Common myeloid progenitor, CD34-positive (primary cell): ENCODE results near the gene EPHB3.

Experiments used
- CTCF ChIA-PET: fragments of 350-600 bp; sonication (Branson Sonifier 250); formaldehyde crosslinking; loops from one replicate; lab custom pipeline; 2021; ENCODE audit warnings: antibody characterized with exemption; lab: Charles Lee
- POLR2A ChIA-PET: fragments of 350-600 bp; sonication (Branson Sonifier 250); formaldehyde crosslinking; loops from one replicate; lab custom pipeline; 2021; ENCODE audit warnings: antibody characterized with exemption; lab: Charles Lee
- DNase-seq, 3 donors: peaks; one replicate each; pipeline versions ENCODE4 v3.0.0 to v3.0.0-alpha.2; 2013
- H3K27ac ChIP-seq, 2 experiments: 1 replicate in 1 of 2; 2 replicates in 1 of 2; pipeline ENCODE4 v1.7.0; 2013; ENCODE audit warnings: inconsistent platforms in 2 of 2, low read length in 2 of 2, mild to moderate bottlenecking in 2 of 2, low read depth in 1 of 2, moderate library complexity in 1 of 2; ENCODE audit not compliant: severe bottlenecking in 2 of 2, insufficient read depth in 1 of 2, poor library complexity in 1 of 2
- H3K27me3 ChIP-seq, 5 experiments: replicated peaks in 2 of 5; 1 replicate in 3 of 5; 2 replicates in 2 of 5; pipeline versions ENCODE4 v1.6.1 to v1.7.0; 2013; ENCODE audit warnings: low read length in 4 of 5, mild to moderate bottlenecking in 2 of 5, moderate library complexity in 2 of 5, inconsistent platforms in 1 of 5; ENCODE audit not compliant: insufficient read depth in 5 of 5, control insufficient read depth in 4 of 5
- H3K36me3 ChIP-seq, 4 experiments: 1 replicate in 2 of 4; 2 replicates in 2 of 4; pipeline versions ENCODE4 v1.6.1 to v1.7.0; 2013; ENCODE audit warnings: low read length in 3 of 4, control low read depth in 1 of 4, mild to moderate bottlenecking in 1 of 4; ENCODE audit not compliant: control insufficient read depth in 4 of 4, insufficient read depth in 4 of 4
- H3K4me1 ChIP-seq, 4 experiments: 1 replicate in 3 of 4; 2 replicates in 1 of 4; pipeline versions ENCODE4 v1.6.1 to v1.7.1; 2013; ENCODE audit warnings: low read length in 3 of 4, mild to moderate bottlenecking in 3 of 4, control low read depth in 1 of 4, inconsistent platforms in 1 of 4, moderate library complexity in 1 of 4; ENCODE audit not compliant: control insufficient read depth in 4 of 4, insufficient read depth in 4 of 4; ENCODE audit errors: control extremely low read depth in 1 of 4
- H3K4me3 ChIP-seq, 7 experiments: 1 replicate in 4 of 7; 2 replicates in 3 of 7; pipeline versions ENCODE4 v1.5.1 to v1.7.0; 2013; ENCODE audit warnings: mild to moderate bottlenecking in 7 of 7, low read length in 6 of 7, moderate library complexity in 6 of 7, inconsistent platforms in 2 of 7, low read depth in 2 of 7, control low read depth in 1 of 7; ENCODE audit not compliant: insufficient read depth in 4 of 7, control insufficient read depth in 1 of 7; ENCODE audit errors: extremely low read depth in 1 of 7
- H3K9me3 ChIP-seq, 5 experiments: 1 replicate in 4 of 5; 2 replicates in 1 of 5; pipeline versions ENCODE4 v1.6.1 to v1.7.1; 2013; ENCODE audit warnings: low read length in 4 of 5, mild to moderate bottlenecking in 2 of 5, inconsistent platforms in 1 of 5, low read depth in 1 of 5, moderate library complexity in 1 of 5; ENCODE audit not compliant: control insufficient read depth in 4 of 5, insufficient read depth in 2 of 5; ENCODE audit errors: control extremely low read depth in 1 of 5
- WGBS: methylation state at CpG from one replicate; pipeline ENCODE4 v1.1.5; 2013; ENCODE audit not compliant: insufficient coverage; 5-methylcytosine and 5-hydroxymethylcytosine counted together

The EPHB3 gene

DNA sequence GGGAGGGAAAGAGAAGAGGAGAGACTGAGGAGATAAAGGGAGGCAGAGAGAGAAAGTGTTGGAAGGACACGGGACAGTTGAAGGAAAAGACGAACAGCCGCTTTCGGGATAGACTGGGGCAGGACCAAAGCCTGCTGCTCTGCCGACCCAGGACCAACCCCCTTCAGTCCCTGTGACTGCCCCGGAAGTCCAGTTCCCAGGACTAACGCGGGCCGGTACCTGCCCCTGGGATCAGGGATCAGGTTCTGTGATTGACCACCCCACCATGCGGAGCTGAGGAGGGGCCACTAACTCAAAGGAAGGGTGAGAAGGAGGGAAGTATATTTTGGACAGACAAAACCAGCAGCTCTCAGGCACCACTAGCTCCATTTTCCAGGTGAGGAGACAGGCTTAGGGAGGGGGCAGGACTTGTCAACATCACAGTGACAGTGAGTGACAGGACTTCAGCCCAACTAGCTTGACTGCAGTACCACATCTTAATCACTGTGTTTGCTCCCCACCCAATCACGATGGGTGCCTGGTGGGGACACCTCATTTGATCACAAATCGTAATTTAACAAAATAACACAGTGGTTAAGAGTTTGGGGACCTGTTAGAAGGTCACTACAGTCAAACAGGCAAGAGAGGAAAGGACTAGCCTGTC is 9.8 kb upstream of the EPHB3 start:
- H3K27me3 ChIP-seq = peaks cover 0 to 2% (median 0%) of the 10 kb centered on the region in 5 experiments
- POLR2A ChIA-PET = no interaction called here

DNA sequence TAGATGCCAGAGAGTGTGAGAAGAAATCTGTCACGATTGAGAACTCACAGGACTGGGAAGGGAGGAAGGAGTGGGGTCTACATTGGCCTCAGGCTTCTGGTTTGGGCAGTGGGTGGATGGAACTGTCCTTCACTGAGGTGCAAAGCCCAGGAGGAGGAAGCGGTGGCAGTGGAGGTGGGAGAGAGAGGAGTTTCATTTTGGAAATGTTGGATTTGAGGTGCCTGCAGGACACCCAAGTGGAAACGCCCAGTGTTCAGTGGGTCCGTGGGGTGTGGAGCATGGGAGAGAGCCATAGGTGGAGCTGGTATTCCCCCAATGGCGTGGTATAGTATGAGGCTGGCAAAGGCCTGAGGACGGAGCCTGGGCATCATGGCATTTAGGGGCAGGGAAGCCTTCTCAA is 9.3 kb upstream of the EPHB3 start:
- H3K4me1 ChIP-seq = no peaks in the 10 kb centered on the region
- H3K9me3 ChIP-seq = no peaks in the 10 kb centered on the region
- H3K36me3 ChIP-seq = no peaks in the 10 kb centered on the region
- ChIA-PET CTCF (interaction anchor here (0.8 to 1.7 kb wide), 6 partner anchors 9 to 249 kb away, joined by 3 to 5 read pairs (median 3); no protein-coding TSS in a partner anchor), POLR2A (no interaction called here)
- H3K27me3 ChIP-seq = peaks cover 0 to 3% (median 1%) of the 10 kb centered on the region in 5 experiments
- no peak for DNase-seq
- WGBS = 98% methylated on average over 5 of the region's 6 CpGs
- no peak overlapping the region for H3K27ac ChIP-seq
- H3K4me3 ChIP-seq = no peak overlapping the region

More for the DNA sequence above, 9.8 kb upstream of the EPHB3 start:
- Histone ChIP-seq H3K4me1 (no peaks in the 10 kb centered on the region), H3K27ac (no peak overlapping the region), H3K36me3 (no peaks in the 10 kb centered on the region), H3K4me3 (no peak overlapping the region), H3K9me3 (no peaks in the 10 kb centered on the region)
- no peak for DNase-seq
- CTCF ChIA-PET = interaction anchor here (0.8 to 3.1 kb wide), 8 partner anchors 9 to 238 kb away, joined by 3 to 25 read pairs (median 3); no protein-coding TSS in a partner anchor
- 97% methylated on average over 8 of the region's 12 CpGs for WGBS

DNA sequence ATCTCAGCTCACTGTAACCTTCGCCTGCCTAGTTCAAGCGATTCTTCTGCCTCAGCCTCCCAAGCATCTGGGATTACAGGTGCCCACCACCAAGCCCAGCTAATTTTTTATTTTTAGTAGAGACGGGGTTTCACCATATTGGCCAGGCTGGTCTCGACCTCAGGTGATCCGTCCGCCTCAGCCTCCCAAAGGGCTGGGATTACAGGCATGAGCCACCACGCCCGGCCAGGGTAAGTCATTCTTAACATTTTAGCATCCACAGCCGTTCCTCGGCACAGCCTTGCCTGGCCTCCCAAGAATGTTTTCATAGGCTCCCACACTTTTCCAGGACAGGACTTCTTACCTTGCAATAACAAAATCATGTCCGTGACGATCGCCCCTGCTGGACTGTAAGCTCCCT is 8.7 kb upstream of the EPHB3 start:
- ChIA-PET CTCF (interaction anchor here (0.7 to 1.7 kb wide), 4 partner anchors 165 to 248 kb away, joined by 3 to 5 read pairs (median 4); no protein-coding TSS in a partner anchor), POLR2A (no interaction called here)
- no peak for DNase-seq
- 96% methylated on average over 12 of the region's 13 CpGs for WGBS
- no peaks in the 10 kb centered on the region for H3K9me3 ChIP-seq
- peaks cover 0 to 6% (median 2%) of the 10 kb centered on the region in 5 experiments for H3K27me3 ChIP-seq
- H3K4me1 ChIP-seq = no peaks in the 10 kb centered on the region
- no peak overlapping the region for H3K4me3 ChIP-seq
- no peak overlapping the region for H3K27ac ChIP-seq
- H3K36me3 ChIP-seq = no peaks in the 10 kb centered on the region

DNA sequence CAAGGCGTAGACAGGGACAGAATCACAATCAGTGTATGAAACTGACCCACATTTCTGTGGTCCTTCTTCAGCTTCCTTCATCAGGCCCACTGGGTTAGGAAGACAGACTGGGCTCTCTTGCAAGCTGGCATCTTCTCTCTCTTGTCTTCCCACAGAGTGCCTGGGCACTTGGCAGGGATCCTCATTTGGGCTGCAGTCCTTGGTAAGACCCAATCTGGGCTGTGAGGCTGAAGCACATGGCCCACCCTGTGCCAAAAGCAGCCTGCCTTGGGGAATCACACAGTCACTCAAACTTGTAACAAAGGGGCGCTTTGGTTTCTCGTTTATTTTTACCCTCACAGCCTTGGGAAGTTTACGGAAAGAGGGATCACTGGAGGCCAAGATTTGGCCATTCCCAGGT is 8.2 kb upstream of the EPHB3 start:
- Histone ChIP-seq H3K9me3 (no peaks in the 10 kb centered on the region), H3K36me3 (no peaks in the 10 kb centered on the region), H3K27ac (no peak overlapping the region), H3K4me3 (no peak overlapping the region), H3K4me1 (no peaks in the 10 kb centered on the region), H3K27me3 (peaks cover 0 to 11% (median 4%) of the 10 kb centered on the region in 5 experiments)
- CTCF ChIA-PET = interaction anchor here (0.7 to 1.7 kb wide), 3 partner anchors 182 to 248 kb away, joined by 4 to 5 read pairs (median 4); no protein-coding TSS in a partner anchor
- POLR2A ChIA-PET = no interaction called here
- no peak for DNase-seq
- 100% methylated on average over 4 of the region's 4 CpGs for WGBS

DNA sequence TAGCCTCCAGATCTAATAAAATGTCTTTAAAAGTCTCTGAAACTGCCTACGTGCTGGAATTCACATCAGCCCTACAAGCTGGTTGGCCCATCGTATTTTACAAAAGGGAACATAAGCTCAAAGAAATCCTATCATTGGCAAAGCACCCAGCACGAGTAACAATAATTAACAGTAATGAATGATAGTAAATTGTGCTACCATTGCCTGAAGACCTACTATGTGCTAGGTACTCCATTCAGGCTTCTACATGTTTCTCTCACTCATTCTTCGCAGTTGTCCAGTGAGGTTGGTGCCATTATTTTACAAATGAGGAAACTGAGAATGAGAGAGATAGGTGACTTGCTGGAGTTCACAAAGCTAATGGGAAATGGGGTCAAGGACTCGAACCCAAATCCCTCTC is 7.1 kb upstream of the EPHB3 start:
- WGBS = no CpG with 5 or more reads among the region's 5 CpGs
- Histone ChIP-seq H3K9me3 (no peaks in the 10 kb centered on the region), H3K27ac (no peak overlapping the region), H3K36me3 (no peaks in the 10 kb centered on the region), H3K27me3 (peaks cover 0 to 19% (median 8%) of the 10 kb centered on the region in 5 experiments), H3K4me3 (no peak overlapping the region), H3K4me1 (no peaks in the 10 kb centered on the region)
- POLR2A ChIA-PET = no interaction called here
- CTCF ChIA-PET = interaction anchor here (0.6 to 1.2 kb wide), 2 partner anchors 171 to 1112 kb away, joined by 3 to 6 read pairs; no protein-coding TSS in a partner anchor
- DNase-seq = no peak

DNA sequence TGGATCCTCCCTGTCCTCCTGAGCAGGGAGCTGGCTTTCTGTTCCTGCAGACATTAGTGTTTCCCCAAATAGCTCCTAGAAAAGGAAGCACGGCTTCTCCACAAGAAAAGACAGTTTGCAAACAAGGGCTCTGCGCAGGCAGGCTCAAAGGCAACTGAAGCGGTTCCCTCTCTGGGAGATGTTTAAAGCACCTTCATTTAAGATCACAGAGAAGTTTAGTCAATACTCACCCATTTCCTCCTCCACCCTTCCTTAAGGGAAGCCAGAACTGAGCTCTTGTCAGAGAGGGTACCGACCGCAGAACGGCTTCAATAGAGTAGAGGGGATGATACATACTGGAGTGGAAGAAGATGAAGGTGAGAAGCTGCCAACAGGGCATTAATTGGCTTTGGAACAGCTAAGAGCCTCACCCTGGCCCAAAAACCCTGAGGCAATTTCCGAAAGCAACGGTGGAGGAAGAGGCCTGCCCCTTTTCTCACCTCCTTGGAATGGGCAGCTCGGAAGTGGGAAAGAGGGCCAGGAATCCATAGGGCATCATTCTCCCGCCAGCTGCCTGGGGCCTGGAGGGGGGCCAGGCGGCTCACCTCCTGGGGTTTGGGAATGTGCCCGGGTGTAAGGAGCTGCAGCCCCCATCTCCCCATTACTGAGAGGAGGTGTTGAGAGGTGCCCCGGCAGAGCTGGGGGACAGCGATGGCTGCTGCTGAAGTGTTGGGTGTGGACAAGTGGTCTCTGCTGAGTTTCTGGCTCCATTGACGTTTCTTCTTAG is 4.8 kb upstream of the EPHB3 start:
- 88% methylated on average over 7 of the region's 15 CpGs for whole genome bisulfite sequencing
- DNase-seq = no peak
- Histone ChIP-seq H3K4me1 (peaks cover 0 to 14% (median 12%) of the 10 kb centered on the region in 4 experiments), H3K4me3 (no peak overlapping the region), H3K36me3 (no peaks in the 10 kb centered on the region), H3K27ac (no peak overlapping the region), H3K27me3 (peaks cover 0 to 41% (median 10%) of the 10 kb centered on the region in 5 experiments), H3K9me3 (no peaks in the 10 kb centered on the region)
- CTCF ChIA-PET = interaction anchor here (0.6 to 2.2 kb wide), 8 partner anchors 183 to 255 kb away, joined by 3 to 10 read pairs (median 3); partner anchors contain the start of gene VPS8
- POLR2A ChIA-PET = no interaction called here
